HL-60 (cell line): ENCODE measurements around the gene TUBB.

Experiments
- DNase-seq, 2 experiments: peaks; one replicate each; pipeline ENCODE4 v3.0.0-alpha.2; 2010 to 2020; ENCODE audit warnings: low read depth in 1 of 2, low spot score in 1 of 2
- H3K27ac ChIP-seq: fragments of 250-450 bp; sonication (Bioruptor Pico); replicated peaks from 2 replicates; pipeline ENCODE4 v1.5.1; 2020; ENCODE audit warnings: mild to moderate bottlenecking, moderate library complexity
- H3K27me3 ChIP-seq: fragments of 250-450 bp; sonication (Bioruptor Pico); 2 replicates; pipeline ENCODE4 v1.5.1; 2021; ENCODE audit warnings: mild to moderate bottlenecking, moderate library complexity; ENCODE audit not compliant: insufficient read depth, poor library complexity, severe bottlenecking
- H3K4me3 ChIP-seq: replicated peaks from 2 replicates; pipeline ENCODE4 v1.5.1; 2011; ENCODE audit warnings: mild to moderate bottlenecking, control low read depth, low read length; ENCODE audit not compliant: insufficient read depth
- CTCF ChIP-seq: IDR thresholded peaks from one replicate; pipeline ENCODE4 v1.5.1; 2011; ENCODE audit warnings: low read length, control low read depth, inconsistent platforms; ENCODE audit not compliant: insufficient read depth
- GABPA ChIP-seq: IDR thresholded peaks from 2 replicates; pipeline ENCODE4 v1.6.1; 2012; ENCODE audit warnings: low read depth
- POLR2AphosphoS5 ChIP-seq: IDR thresholded peaks from 2 replicates; pipeline ENCODE4 v1.6.1; 2012; ENCODE audit warnings: low read depth
- REST ChIP-seq: IDR thresholded peaks from 2 replicates; pipeline ENCODE4 v1.6.1; 2012; ENCODE audit warnings: low read depth; ENCODE audit not compliant: insufficient replicate concordance
- SPI1 ChIP-seq: IDR thresholded peaks from 2 replicates; pipeline ENCODE4 v1.6.1; 2012; ENCODE audit warnings: low read depth, mild to moderate bottlenecking, borderline replicate concordance

Gene TUBB

GRCh38 chr6:30688569-30688968 lies 31.6 kb upstream of the TUBB start:
- no peaks in the 10 kb centered on the region for H3K27me3 ChIP-seq
- TF ChIP-seq REST (no peak), SPI1 (no peak), POLR2AphosphoS5 (no peak), GABPA (no peak), CTCF (no peak)
- H3K27ac ChIP-seq = 0 out of 2 replicates have a peak overlapping the region, but pooled peaks have one; percentile 1
- no peak for DNase-seq
- no peak overlapping the region for H3K4me3 ChIP-seq

GRCh38 chr6:30689022-30689865 lies 30.9 kb upstream of the TUBB start:
- no peaks in the 10 kb centered on the region for H3K27me3 ChIP-seq
- H3K4me3 ChIP-seq = no peak overlapping the region; the same call in 1 of the 2 replicates
- no peak overlapping the region for H3K27ac ChIP-seq
- no peak for DNase-seq
- TF ChIP-seq POLR2AphosphoS5 (no peak), GABPA (no peak), SPI1 (no peak), REST (no peak), CTCF (no peak)

GRCh38 chr6:30689985-30690384 lies 30.2 kb upstream of the TUBB start:
- Histone ChIP-seq H3K27ac (peak overlapping the region; percentile 76), H3K4me3 (peak overlapping the region; percentile 78), H3K27me3 (no peaks in the 10 kb centered on the region)
- TF ChIP-seq POLR2AphosphoS5 (no peak), REST (no peak), CTCF (no peak), SPI1 (no peak), GABPA (no peak)
- DNase-seq = no peak
